DND-41 (cell line): ENCODE results near the gene SUMO3.

Source experiments
- ATAC-seq: fragments of 200-7000 bp; cut with Tn5 transposase; 3 replicates; pipeline ENCODE4 v1.9.1; 2021; ENCODE audit warnings: low read depth; ENCODE audit not compliant: insufficient read depth
- DNase-seq: peaks from one replicate; pipeline ENCODE4 v3.0.0-alpha.2; 2020
- H2AFZ ChIP-seq: 2 replicates; pipeline ENCODE4 v1.6.0; 2012; ENCODE audit warnings: low read depth, low read length
- H3K27ac ChIP-seq: 2 replicates; pipeline ENCODE4 v1.5.1; 2012; ENCODE audit warnings: low read length, inconsistent platforms
- H3K27me3 ChIP-seq: fragments of 200-600 bp; sonication (generic); 2 replicates; pipeline ENCODE4 v1.6.0; 2012; ENCODE audit warnings: low read length, mild to moderate bottlenecking, inconsistent platforms; ENCODE audit not compliant: insufficient read depth, poor library complexity
- H3K36me3 ChIP-seq: 2 replicates; pipeline ENCODE4 v1.5.1; 2012; ENCODE audit warnings: low read length, inconsistent platforms; ENCODE audit not compliant: insufficient read depth
- H3K4me1 ChIP-seq: 2 replicates; pipeline ENCODE4 v1.5.1; 2012; ENCODE audit warnings: mild to moderate bottlenecking, low read length; ENCODE audit not compliant: insufficient read depth
- H3K4me2 ChIP-seq: 2 replicates; pipeline ENCODE4 v1.6.0; 2012; ENCODE audit warnings: mild to moderate bottlenecking, moderate library complexity, low read length, inconsistent platforms; ENCODE audit not compliant: insufficient read depth
- H3K4me3 ChIP-seq, 2 experiments: fragments of 200-600 bp in 1 of 2; shearing (Covaris generic) in 1 of 2; 2 replicates each; pipeline ENCODE4 v1.5.1; 2012 to 2016; ENCODE audit warnings: inconsistent platforms in 2 of 2, low read length in 2 of 2, mild to moderate bottlenecking in 2 of 2, low read depth in 1 of 2, moderate library complexity in 1 of 2
- H3K79me2 ChIP-seq: 2 replicates; pipeline ENCODE4 v1.6.0; 2012; ENCODE audit warnings: low read length, inconsistent platforms; ENCODE audit not compliant: insufficient read depth
- H3K9ac ChIP-seq: 2 replicates; pipeline ENCODE4 v1.6.0; 2012; ENCODE audit warnings: low read depth, mild to moderate bottlenecking, inconsistent platforms, low read length, moderate library complexity
- H3K9me3 ChIP-seq: 2 replicates; pipeline ENCODE4 v1.5.1; 2012; ENCODE audit warnings: low read length, moderate library complexity, mild to moderate bottlenecking, inconsistent platforms; ENCODE audit not compliant: insufficient read depth, severe bottlenecking
- H4K20me1 ChIP-seq: 2 replicates; pipeline ENCODE4 v1.6.0; 2012; ENCODE audit warnings: low read length; ENCODE audit not compliant: insufficient read depth
- EZH2 ChIP-seq: IDR thresholded peaks from 3 replicates; pipeline ENCODE4 v1.6.1; 2012; ENCODE audit warnings: borderline replicate concordance, low read depth, mild to moderate bottlenecking, moderate library complexity, low read length, inconsistent platforms; ENCODE audit not compliant: severe bottlenecking
- TF ChIP-seq, protein P1 (sequence below): IDR thresholded peaks from 2 replicates; pipeline ENCODE4 v1.5.1; 2012; ENCODE audit warnings: borderline replicate concordance, low read length, moderate library complexity, mild to moderate bottlenecking; ENCODE audit not compliant: poor library complexity, severe bottlenecking; ENCODE audit errors: extremely low read depth

The SUMO3 gene

DNA sequence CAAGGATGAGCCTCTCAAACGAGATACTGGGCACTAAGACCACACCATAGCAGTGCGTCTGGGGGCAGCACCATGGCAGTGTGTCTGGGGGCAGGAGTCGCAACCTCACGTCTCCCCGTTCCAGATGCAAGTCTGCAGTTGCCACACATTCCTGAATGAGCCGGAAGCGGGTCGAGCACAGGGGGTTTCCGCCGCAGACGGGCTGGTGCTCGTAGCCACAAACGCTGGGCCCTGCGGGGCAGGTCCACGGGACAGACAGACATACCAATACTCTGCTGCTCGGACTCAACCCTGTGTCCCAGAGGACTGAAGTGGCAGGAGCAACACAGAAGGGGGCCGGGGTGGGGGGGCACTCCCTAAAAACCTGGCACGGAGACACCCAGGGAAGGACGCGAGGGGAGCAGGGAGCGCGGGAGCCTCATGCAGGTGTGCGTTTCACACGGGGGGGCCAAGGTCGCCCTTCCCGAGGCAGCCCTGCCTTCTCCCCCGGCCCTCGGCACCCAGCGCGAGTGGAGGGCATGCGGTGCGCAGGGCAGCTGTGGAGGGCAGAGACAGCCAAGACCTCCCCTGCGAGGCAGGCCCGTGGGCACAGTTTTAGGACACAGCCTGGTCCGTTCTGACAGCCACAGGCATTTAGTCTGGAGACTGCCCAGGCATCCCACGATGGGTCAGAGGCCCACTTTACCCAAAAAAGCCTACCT is 31.1 kb upstream of the SUMO3 start:
- ATAC-seq (no peak), DNase-seq (no peak)
- Histone ChIP-seq H3K9ac (no peak overlapping the region), H3K9me3 (no peaks in the 10 kb centered on the region), H3K4me3 (no peak overlapping the region), H3K27ac (no peak overlapping the region), H3K79me2 (peaks cover 6% of the 10 kb centered on the region), H3K27me3 (no peaks in the 10 kb centered on the region), H3K4me1 (no peaks in the 10 kb centered on the region), H2AFZ (no peak overlapping the region), H3K4me2 (no peak overlapping the region), H3K36me3 (peaks cover 52% of the 10 kb centered on the region), H4K20me1 (peaks cover 19% of the 10 kb centered on the region)
- TF ChIP-seq, protein P1, sequence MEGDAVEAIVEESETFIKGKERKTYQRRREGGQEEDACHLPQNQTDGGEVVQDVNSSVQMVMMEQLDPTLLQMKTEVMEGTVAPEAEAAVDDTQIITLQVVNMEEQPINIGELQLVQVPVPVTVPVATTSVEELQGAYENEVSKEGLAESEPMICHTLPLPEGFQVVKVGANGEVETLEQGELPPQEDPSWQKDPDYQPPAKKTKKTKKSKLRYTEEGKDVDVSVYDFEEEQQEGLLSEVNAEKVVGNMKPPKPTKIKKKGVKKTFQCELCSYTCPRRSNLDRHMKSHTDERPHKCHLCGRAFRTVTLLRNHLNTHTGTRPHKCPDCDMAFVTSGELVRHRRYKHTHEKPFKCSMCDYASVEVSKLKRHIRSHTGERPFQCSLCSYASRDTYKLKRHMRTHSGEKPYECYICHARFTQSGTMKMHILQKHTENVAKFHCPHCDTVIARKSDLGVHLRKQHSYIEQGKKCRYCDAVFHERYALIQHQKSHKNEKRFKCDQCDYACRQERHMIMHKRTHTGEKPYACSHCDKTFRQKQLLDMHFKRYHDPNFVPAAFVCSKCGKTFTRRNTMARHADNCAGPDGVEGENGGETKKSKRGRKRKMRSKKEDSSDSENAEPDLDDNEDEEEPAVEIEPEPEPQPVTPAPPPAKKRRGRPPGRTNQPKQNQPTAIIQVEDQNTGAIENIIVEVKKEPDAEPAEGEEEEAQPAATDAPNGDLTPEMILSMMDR = no peak
- no peak for TF ChIP-seq EZH2

DNA sequence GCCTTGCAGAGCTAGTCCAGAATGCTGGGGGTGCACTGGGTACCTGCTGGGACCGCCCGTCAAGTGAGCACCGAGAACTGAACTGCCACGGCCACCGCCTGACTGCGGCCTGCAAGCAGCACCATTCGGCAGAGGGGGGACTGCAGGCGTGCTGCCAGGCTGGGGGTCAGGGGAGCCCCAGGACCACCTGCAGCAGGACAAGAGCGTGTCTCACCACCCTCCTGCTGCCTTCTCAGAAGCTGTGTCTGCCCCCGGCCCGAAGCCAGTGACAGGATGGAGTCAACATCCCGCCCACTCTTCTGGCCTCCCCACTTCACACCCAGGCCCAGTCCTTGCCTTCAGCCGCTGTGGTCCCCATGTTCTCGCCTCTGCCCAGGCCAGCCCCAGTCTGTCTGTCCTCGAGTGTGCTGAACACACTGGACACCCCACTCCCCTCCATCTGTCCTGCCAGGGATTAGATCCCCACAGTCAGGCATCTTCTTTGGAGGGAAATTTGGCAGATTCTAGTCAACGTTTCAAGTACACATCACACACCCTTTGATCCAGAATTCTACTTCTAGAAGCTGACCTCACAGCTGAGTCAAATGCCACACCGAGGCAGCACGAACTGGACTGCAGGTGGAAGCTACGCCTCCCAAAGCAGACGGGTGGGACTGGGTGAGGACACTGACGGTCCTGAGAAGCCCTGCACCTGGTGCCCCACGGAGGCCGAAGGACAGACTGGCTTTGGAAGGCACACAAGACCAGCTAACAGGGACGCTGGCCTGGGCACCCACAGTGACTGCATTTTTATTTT is 29.6 kb upstream of the SUMO3 start:
- Histone ChIP-seq H3K36me3 (peaks cover 39% of the 10 kb centered on the region), H3K4me3 (no peak overlapping the region), H3K27ac (no peak overlapping the region), H3K27me3 (no peaks in the 10 kb centered on the region), H3K9ac (no peak overlapping the region), H3K79me2 (peaks cover 3% of the 10 kb centered on the region; the same call in 1 of the 2 replicates), H4K20me1 (peaks cover 9% of the 10 kb centered on the region; the same call in 1 of the 2 replicates), H3K4me2 (no peak overlapping the region), H3K9me3 (no peaks in the 10 kb centered on the region), H2AFZ (no peak overlapping the region), H3K4me1 (no peaks in the 10 kb centered on the region)
- no peak for ATAC-seq
- no peak for DNase-seq
- no peak for TF ChIP-seq EZH2
- TF ChIP-seq, protein P1 = no peak

DNA sequence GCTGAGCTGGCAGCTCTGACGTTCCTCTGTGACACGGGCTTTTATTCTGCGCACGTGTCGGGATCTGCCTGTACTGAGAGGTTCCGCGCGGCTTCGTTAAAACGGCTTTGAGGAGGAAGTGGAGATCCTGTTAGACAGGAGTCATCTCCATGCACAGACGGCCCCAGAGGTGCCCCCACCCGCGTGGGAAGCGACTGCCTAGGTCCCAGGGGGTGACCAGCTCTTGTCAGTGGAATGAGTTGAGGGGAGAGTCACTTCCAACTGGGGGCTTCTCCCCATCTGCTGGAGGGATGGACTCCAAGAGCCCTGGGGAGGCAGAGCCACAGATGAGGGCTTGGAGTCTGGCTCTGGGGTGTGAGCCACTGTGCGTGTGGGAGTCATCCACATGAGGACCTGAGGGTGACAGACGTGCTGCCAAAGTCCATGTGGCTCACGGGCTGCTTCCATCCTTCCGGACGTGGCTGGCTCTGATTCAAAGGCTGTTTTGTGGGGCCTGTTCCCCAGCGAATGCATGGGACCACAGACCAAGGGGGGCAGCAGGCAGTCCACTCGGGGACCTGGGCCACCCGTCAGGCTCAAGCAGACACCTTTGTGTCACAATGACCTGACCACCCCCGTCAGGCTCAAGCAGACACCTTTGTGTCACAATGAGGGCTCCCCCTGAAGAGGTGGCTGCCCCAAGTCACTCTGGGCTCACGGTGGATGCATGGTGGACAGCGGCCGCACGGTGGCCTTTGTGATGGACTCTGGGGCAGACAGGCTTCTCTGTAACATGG is 28.8 kb upstream of the SUMO3 start:
- TF ChIP-seq, protein P1 = no peak
- no peak for TF ChIP-seq EZH2
- no peaks in the 10 kb centered on the region for H3K27me3 ChIP-seq
- ATAC-seq (0 out of 3 replicates have a peak, but pooled peaks have one; percentile 22), DNase-seq (no peak)
- peaks cover 31% of the 10 kb centered on the region for H3K36me3 ChIP-seq
- H4K20me1 ChIP-seq = peaks cover 6% of the 10 kb centered on the region; the same call in 1 of the 2 replicates
- no peak overlapping the region for H3K4me3 ChIP-seq
- no peaks in the 10 kb centered on the region for H3K79me2 ChIP-seq
- no peak overlapping the region for H2AFZ ChIP-seq
- no peak overlapping the region for H3K4me2 ChIP-seq
- no peak overlapping the region for H3K27ac ChIP-seq
- H3K4me1 ChIP-seq = no peaks in the 10 kb centered on the region
- no peaks in the 10 kb centered on the region for H3K9me3 ChIP-seq
- H3K9ac ChIP-seq = no peak overlapping the region
